ENCODE results near the gene ATF7. TPM values are rescaled to one million over a fixed set of nuclear protein-coding genes. Genes with fewer than 3 reads are reported as not detected.
A peak's percentile ranks its signal among the peaks of the same experiment; 100 is the strongest.

Gene ATF7
- total RNA-seq, 1 donor from 2014 or later = 12.7 TPM

DNA sequence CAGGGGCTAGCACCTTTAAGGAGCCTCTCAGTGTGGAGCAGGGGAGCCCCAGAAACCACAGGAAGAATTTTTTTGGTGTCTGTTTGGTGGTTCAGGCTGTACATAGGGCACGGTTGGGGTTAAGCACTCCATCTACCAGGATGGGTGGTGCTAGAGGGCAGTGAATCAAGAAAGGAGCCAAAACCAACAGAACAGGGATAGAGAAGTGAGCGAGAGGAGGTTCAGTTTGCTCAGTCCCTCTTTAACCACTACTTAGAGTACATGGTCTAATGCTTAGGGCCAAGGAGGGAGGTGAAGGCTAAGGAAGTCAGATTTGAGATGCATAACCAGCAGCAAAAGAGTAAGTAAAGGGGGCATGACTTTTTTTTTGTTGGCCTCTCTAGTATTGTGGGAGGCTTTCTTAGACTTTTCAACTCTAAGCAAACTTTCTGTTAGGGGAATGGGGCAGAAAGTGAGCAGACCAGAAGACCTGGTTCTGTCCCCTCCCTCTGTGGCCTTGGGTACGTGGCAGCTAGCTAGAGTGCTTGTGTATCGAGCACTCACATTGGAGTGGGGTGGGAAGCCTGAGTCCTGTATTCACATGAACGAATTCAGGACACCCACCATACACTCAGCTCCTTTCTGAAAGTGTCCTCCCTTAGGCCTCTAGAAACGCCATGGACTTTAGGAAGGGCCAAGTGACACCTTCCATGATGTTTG is 112.3 kb downstream of the ATF7 start:
- Histone ChIP-seq H3K79me2 (ENCODE audit: low read depth) (no peaks in the 10 kb centered on the region), H3K36me3 (no peaks in the 10 kb centered on the region)

DNA sequence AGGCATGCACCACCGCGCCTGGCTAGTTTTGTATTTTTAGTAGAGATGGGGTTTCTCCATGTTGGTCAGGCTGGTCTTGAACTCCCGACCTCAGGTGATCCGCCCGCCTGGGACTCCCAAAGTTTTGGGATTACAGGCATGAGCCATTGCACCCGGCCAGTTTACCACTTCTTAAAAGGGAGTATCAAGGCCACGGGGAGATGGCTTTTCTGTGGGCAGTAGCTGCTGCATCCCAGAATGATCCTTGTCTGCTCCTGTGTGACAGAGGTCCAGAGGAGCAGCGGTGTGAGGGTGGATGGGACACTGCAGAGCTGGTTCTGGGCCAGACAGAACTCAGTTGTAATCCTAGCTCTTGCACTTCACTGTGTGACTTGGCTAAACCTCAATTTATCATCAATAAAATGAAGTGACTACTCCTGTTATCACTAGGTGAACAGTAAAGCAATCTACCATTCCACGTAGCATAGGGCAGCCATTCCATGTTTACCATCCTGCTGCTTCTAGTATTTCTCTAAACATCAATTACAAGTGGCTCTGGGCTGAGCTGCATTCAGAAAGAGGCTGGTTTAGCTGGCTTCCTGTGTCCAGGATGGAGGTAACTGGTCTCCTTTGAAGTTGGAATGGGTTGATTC is 115.9 kb downstream of the ATF7 start:
- no peaks in the 10 kb centered on the region for H3K79me2 ChIP-seq (ENCODE audit: low read depth)
- Mint-ChIP-seq H3K4me3 (no peak overlapping the region), H3K27me3 (ENCODE audit: insufficient read depth, low read depth) (peaks cover under 1% of the 10 kb centered on the region), H3K36me3 (peaks cover 5% of the 10 kb centered on the region), H3K9me3 (no peaks in the 10 kb centered on the region), H3K27ac (no peak overlapping the region), H3K4me1 (peaks cover 6% of the 10 kb centered on the region)
- TF ChIP-seq EZH2phosphoT487 (IDR thresholded peaks at IDR 0.05) (no peak), CTCF (IDR thresholded peaks at IDR 0.05) (no peak), EZH2 (IDR thresholded peaks at IDR 0.05) (no peak)
- no peak overlapping the region for H3K27ac ChIP-seq
- H3K4me2 ChIP-seq = no peak overlapping the region
- H3K9ac ChIP-seq = no peak overlapping the region
- H3K9me3 ChIP-seq (ENCODE audit: low read depth) = no peaks in the 10 kb centered on the region
- H4K20me1 ChIP-seq (ENCODE audit: low read depth) = no peaks in the 10 kb centered on the region
- H2AFZ ChIP-seq (replicated peaks) = no peak overlapping the region
- peaks cover 11% of the 10 kb centered on the region for H3F3A ChIP-seq (ENCODE audit: low read depth)
- no peaks in the 10 kb centered on the region for H3K36me3 ChIP-seq
- H3K4me1 ChIP-seq = no peaks in the 10 kb centered on the region
- DNase-seq (ENCODE audit: low spot score) = no peak
- H3K4me3 ChIP-seq = no peak overlapping the region
- no peaks in the 10 kb centered on the region for H3K27me3 ChIP-seq

More for the DNA sequence above, 112.3 kb downstream of the ATF7 start:
- Histone ChIP-seq H2AFZ (replicated peaks) (no peak overlapping the region), H3K27ac (no peak overlapping the region), H3K4me2 (no peak overlapping the region), H3F3A (ENCODE audit: low read depth) (peaks cover 3% of the 10 kb centered on the region), H3K9ac (no peak overlapping the region), H4K20me1 (ENCODE audit: low read depth) (no peaks in the 10 kb centered on the region), H3K4me3 (no peak overlapping the region), H3K9me3 (ENCODE audit: low read depth) (no peaks in the 10 kb centered on the region), H3K27me3 (no peaks in the 10 kb centered on the region), H3K4me1 (no peaks in the 10 kb centered on the region)
- H3K27ac Mint-ChIP-seq = no peak overlapping the region
- no peaks in the 10 kb centered on the region for H3K4me1 Mint-ChIP-seq
- TF ChIP-seq EZH2 (IDR thresholded peaks at IDR 0.05) = no peak
- no peak for TF ChIP-seq CTCF (IDR thresholded peaks at IDR 0.05)
- TF ChIP-seq EZH2phosphoT487 (IDR thresholded peaks at IDR 0.05) = no peak
- DNase-seq (ENCODE audit: low spot score) = no peak
- no peaks in the 10 kb centered on the region for H3K9me3 Mint-ChIP-seq
- no peaks in the 10 kb centered on the region for H3K27me3 Mint-ChIP-seq (ENCODE audit: insufficient read depth, low read depth)
- no peak overlapping the region for H3K4me3 Mint-ChIP-seq
- peaks cover 6% of the 10 kb centered on the region for H3K36me3 Mint-ChIP-seq

GRCh38 chr12:53508534-53509170 is 117.5 kb downstream of the ATF7 start:
- no peak overlapping the region for H3K4me2 ChIP-seq
- peaks cover 11% of the 10 kb centered on the region for H3F3A ChIP-seq (ENCODE audit: low read depth)
- peak; percentile 87 for DNase-seq (ENCODE audit: low spot score)
- no peaks in the 10 kb centered on the region for H3K9me3 ChIP-seq (ENCODE audit: low read depth)
- peak; percentile 95 for TF ChIP-seq CTCF (IDR thresholded peaks at IDR 0.05)
- no peak for TF ChIP-seq EZH2 (IDR thresholded peaks at IDR 0.05)
- H3K27ac Mint-ChIP-seq = peak overlapping the region; percentile 78
- no peaks in the 10 kb centered on the region for H4K20me1 ChIP-seq (ENCODE audit: low read depth)
- H3K4me3 ChIP-seq = no peak overlapping the region
- peaks cover 6% of the 10 kb centered on the region for H3K4me1 Mint-ChIP-seq
- no peaks in the 10 kb centered on the region for H3K36me3 ChIP-seq
- H3K36me3 Mint-ChIP-seq = peaks cover 8% of the 10 kb centered on the region
- no peaks in the 10 kb centered on the region for H3K27me3 ChIP-seq
- peaks cover 4% of the 10 kb centered on the region for H3K27me3 Mint-ChIP-seq (ENCODE audit: insufficient read depth, low read depth)
- no peak overlapping the region for H3K4me3 Mint-ChIP-seq
- no peak overlapping the region for H3K9ac ChIP-seq
- no peak overlapping the region for H3K27ac ChIP-seq
- no peaks in the 10 kb centered on the region for H3K4me1 ChIP-seq
- no peaks in the 10 kb centered on the region for H3K9me3 Mint-ChIP-seq
- H3K79me2 ChIP-seq (ENCODE audit: low read depth) = no peaks in the 10 kb centered on the region
- H2AFZ ChIP-seq (replicated peaks) = no peak overlapping the region

Measured in neural progenitor cell (in vitro differentiated cells).